Ishikawa (cell line): ENCODE results near the gene DMD.

Experiments used
- CEBPB ChIP-seq: IDR thresholded peaks from 2 replicates; pipeline ENCODE4 v1.6.1; 2012
- CREB1 ChIP-seq: IDR thresholded peaks from 2 replicates; pipeline ENCODE4 v1.6.1; 2012; ENCODE audit warnings: low read depth
- EGR1 ChIP-seq: IDR thresholded peaks from 2 replicates; pipeline ENCODE4 v1.6.1; 2012
- EP300 ChIP-seq: IDR thresholded peaks from 2 replicates; pipeline ENCODE4 v1.6.1; 2012; ENCODE audit warnings: borderline replicate concordance
- FOXM1 ChIP-seq: IDR thresholded peaks from 2 replicates; pipeline ENCODE4 v1.6.1; 2012; ENCODE audit warnings: low read depth, borderline replicate concordance
- NFIC ChIP-seq: IDR thresholded peaks from 2 replicates; pipeline ENCODE4 v1.6.1; 2012
- RAD21 ChIP-seq: IDR thresholded peaks from 2 replicates; pipeline ENCODE4 v1.6.1; 2012; ENCODE audit warnings: low read depth
- REST ChIP-seq: IDR thresholded peaks from 2 replicates; pipeline ENCODE4 v1.6.1; 2012; ENCODE audit warnings: low read depth, mild to moderate bottlenecking
- TAF1 ChIP-seq: IDR thresholded peaks from 2 replicates; pipeline ENCODE4 v1.6.1; 2012; ENCODE audit warnings: low read depth, mild to moderate bottlenecking
- TCF12 ChIP-seq: IDR thresholded peaks from 2 replicates; pipeline ENCODE4 v1.6.1; 2012; ENCODE audit warnings: low read depth
- TEAD4 ChIP-seq: IDR thresholded peaks from 2 replicates; pipeline ENCODE4 v1.6.1; 2012
- USF1 ChIP-seq: IDR thresholded peaks from 2 replicates; pipeline ENCODE4 v1.6.1; 2012
- YY1 ChIP-seq: IDR thresholded peaks from 2 replicates; pipeline ENCODE4 v1.6.1; 2012; ENCODE audit warnings: low read depth
- ZBTB7A ChIP-seq: IDR thresholded peaks from 2 replicates; pipeline ENCODE4 v1.6.1; 2012; ENCODE audit warnings: low read depth
- TF ChIP-seq, protein P1 (sequence below): IDR thresholded peaks from 2 replicates; pipeline ENCODE4 v1.6.1; 2012

DMD gene

GRCh38 chrX:31516527-31516926 lies 1694.8 kb downstream of the DMD start:
- TF ChIP-seq EP300 (no peak), TCF12 (no peak), FOXM1 (no peak), YY1 (no peak), RAD21 (no peak), NFIC (no peak), TEAD4 (no peak), CEBPB (no peak), CREB1 (no peak), TAF1 (no peak)

DNA sequence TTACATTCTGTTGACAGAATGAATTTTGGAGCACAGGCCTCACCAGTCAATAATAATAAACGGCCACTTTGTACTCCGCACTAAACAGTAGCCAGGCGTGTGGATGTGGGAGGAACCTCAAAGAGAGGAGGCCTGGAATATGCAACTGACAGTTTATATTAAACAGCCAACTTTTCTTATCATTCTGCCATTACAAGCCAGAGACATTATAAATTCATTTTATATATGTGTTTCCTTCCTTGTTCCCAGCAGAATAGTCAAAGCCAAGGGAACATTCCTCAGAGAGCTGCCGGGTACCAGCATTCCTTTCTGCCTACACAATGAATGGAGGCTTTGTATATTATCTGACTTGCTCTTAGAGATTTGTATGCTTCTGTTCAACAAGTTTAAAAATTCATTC lies 1703.0 kb downstream of the DMD start:
- TF ChIP-seq CEBPB (no peak), FOXM1 (no peak), NFIC (no peak), RAD21 (no peak), EP300 (no peak), TEAD4 (no peak), YY1 (no peak), ZBTB7A (no peak), TAF1 (no peak), TCF12 (no peak), REST (no peak), CREB1 (no peak), USF1 (no peak), EGR1 (no peak)
- TF ChIP-seq, protein P1, sequence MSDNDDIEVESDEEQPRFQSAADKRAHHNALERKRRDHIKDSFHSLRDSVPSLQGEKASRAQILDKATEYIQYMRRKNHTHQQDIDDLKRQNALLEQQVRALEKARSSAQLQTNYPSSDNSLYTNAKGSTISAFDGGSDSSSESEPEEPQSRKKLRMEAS: no peak

GRCh38 chrX:31506928-31507327 lies 1704.4 kb downstream of the DMD start:
- TF ChIP-seq TCF12 (no peak), REST (no peak), TAF1 (no peak), USF1 (no peak), CREB1 (no peak), ZBTB7A (no peak), TEAD4 (no peak), RAD21 (no peak), FOXM1 (no peak), CEBPB (no peak), EP300 (no peak), YY1 (no peak), EGR1 (no peak)
- TF ChIP-seq, protein P1: no peak

- no peak for TF ChIP-seq EP300
- no peak for TF ChIP-seq ZBTB7A
- TF ChIP-seq TEAD4: no peak
- no peak for TF ChIP-seq EGR1
- TF ChIP-seq TAF1: no peak
- no peak for TF ChIP-seq FOXM1
- TF ChIP-seq YY1: no peak
- no peak for TF ChIP-seq REST
- no peak for TF ChIP-seq USF1
- no peak for TF ChIP-seq CREB1
- TF ChIP-seq CEBPB: no peak
- TF ChIP-seq RAD21: no peak
- no peak for TF ChIP-seq TCF12
- TF ChIP-seq NFIC: no peak
- TF ChIP-seq, protein P1: no peak
Measured at GRCh38 chrX:31506360-31506759, 1705.0 kb downstream of the DMD start.
